ENCODE data around the gene FAH.

FAH gene

DNA sequence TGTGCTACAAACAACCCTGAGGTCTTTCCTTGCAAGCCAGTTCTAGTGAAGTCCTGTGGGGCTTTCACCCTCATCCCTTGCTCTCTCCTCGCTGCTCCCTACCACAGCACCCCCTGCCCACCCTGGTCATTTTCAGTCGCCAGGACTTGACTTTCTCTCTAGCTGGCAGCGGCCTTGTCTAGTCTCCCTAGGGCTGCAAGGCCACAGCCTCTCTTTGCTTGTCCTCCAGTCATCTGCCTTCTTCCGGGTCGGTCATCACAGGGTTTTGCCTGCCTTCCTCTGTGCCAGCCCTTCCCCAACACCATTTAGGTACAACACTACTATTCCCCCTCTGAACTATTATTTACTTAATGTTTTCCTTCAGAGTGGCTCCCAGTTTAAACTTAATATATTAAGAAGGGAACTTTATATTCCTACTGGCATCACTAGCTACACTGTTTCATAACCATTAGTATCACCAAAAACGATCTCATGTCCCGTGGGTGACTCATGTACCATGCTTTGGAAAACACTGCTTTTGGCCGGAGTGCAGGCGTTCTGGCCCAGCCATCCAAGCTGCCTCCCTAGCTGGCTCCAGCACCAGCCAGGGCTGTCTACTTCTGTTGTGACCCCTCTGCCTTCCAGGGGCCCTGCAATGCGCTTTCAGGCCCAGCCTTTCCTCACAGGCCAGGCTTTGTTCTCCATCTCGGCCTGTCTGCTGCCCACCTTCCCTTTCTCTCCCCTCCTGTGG lies 21.4 kb downstream of the FAH start:
- no peak for DNase-seq

DNA sequence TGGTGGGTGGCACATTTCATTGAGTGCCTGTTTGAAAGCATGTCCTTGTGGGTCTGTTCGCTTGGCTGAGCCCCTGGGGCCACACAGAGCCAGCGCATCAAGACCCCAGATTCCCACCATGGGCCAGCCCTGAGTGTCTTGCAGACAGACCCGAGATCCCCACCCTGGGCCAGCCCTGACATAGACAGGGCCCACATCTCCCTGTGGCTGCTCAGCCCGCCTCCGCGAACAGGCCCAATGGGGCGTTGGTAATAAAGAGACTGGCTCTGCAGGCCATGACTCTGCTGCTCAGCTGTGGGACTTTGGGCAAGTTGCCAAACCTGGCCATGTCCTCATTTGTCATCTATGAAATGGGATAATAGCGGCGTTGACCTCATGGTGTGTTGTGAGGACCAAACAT lies 22.6 kb downstream of the FAH start:
- peak; percentile 25 for DNase-seq

DNA sequence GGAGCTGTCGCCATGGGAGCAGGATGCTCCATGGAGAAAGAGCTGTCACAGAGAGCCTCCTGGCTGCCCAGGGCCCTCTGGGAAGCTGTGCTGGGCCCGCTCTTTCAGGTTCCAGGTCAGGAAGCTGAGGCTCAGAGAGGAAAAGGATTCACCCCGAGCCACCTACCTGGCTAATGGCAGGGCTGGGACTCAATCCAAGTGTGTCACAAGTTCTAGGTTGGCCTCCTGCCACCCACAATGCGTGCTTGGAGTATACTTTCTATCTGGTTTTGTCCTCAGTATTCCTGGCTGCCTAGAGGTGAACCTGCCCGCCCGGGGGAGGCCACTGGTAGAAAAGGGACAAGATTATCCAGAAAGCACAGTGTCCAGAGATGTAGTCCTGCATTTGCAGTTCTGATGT lies 23.6 kb downstream of the FAH start:
- DNase-seq, result no peak

DNA sequence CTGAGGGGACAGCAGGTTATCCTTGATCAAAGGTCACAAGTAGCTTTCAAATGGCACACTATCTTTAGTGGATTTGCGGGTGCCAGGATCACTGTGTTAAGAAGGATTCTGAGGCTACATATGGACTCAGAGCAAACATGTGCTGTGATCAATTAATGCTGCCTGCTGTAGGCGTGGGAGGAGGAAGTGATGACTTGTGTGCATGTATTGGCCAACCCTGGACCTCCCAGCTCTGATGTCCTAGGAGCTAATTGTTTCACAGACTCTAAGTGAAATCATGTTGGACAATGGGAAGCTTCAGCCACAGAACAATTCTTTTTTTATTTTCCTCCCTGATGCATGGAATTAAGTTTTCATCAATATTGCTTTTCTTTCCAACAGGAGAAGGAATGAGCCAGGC lies 24.4 kb downstream of the FAH start:
- DNase-seq, result no peak

DNA sequence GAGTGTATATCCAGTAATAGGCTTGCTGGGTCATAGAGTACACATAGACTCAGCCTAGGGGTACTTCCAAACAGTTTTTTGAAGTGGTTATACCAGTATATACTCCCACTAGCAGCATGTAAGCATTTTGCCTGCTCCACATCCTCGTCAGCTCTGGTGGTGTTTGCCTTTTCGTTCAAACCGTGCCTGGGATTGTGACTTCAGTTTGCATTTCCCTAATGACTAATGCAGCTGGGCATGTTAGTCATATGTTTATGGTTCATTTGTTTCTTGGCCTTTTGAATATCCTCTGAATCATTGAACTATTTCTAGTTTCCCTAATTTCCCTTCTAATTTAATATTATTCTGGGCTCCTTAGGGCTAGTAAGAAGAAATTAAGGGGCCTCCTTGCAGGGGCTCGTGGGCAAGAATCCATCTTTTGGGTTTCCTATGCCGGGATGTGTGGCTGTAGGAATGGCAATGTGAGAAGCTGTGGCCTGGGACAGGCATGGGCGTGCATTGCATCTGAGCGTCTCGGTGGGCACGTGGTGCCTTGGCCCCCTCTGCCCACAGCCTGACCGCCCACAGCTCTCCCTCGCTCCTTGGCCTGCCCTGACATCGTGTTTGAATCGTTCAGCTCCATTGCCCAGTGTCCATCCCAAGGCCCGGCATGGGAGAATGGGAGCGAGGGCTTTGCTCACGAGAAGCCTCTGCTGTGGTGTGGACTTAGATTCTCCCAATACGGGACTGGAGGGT lies 26.4 kb downstream of the FAH start:
- DNase-seq, result no peak

DNA sequence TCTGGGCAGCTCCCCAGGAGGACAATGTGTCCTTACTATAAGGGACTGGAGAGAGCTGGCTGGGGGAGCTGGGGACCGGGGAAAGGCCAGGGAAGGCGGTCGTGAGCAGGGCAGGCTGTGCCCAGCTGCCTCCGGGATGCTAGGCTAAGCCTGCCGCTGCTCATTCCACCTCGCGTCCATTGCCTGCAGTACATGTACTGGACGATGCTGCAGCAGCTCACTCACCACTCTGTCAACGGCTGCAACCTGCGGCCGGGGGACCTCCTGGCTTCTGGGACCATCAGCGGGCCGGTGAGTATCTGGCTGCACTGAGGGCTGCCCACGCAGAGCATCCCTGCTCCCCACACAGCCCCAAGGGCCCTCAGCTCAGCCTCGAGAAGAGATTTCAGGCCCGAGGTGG lies 27.1 kb downstream of the FAH start:
- no peak for DNase-seq

DNA sequence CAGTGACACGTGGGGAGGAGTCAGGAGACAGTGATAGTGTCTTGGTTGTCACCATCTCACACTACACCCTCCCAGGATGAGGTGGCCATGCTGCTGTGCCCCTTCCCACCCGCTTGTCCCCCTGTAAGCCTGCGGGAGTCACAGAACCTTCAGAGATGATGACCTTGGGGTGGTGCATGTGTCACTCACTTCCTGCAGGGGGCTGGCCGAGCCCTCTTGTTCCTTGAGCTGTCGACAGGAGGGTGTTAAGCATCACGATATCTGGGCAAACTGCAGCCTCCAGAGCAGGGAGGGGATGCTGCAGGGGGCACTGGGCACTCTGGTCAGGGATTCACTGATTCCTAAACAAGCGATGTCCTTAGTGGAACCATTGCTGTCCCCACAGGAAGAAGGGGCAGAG lies 27.7 kb downstream of the FAH start:
- no peak for DNase-seq

DNA sequence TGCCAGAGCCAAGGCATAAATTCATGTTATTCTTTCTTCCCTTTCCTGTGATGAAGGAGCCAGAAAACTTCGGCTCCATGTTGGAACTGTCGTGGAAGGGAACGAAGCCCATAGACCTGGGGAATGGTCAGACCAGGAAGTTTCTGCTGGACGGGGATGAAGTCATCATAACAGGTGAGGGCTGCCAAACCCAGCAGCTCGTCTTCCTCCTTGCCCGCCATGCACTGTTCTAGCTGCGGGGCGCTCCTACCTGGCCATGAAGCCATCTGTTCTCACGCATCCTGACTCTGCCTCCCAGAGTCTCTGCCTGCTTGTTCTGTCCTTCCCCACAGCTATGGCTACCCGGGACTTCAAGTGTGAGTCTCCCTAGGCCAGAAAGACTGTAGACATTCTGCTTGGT lies 28.2 kb downstream of the FAH start:
- no peak for DNase-seq

DNA sequence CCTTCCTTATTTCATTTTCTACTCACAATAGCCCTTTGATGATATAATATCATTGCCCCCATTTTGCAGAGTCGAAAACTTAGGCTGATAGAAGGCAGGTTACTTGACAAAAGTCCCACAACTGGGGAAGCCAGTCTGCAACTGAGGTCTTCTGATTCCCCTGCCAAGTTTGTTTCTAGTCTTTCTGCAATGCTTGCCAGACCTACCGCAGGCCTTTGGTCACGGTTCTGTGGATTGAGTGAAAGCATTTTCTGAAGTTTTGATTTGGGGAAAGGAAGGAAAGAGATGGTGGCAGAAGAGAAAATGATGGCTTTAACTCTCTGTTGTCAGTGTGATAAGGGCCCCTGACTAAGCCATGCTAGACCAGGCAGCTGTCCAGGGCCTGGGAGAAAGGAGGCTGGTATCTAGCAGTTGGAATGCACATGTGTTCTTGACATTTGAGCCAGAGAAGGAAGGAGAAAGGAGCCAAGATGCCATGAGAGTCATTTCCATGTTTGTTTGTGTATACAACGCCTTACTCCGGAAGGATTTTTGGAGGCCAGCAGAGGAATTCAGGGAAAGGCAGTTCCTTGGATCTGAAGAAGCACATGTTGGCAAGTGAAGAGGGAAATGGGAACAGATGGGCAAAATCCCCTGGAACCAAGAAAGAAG lies 29.9 kb downstream of the FAH start:
- no peak for DNase-seq

DNA sequence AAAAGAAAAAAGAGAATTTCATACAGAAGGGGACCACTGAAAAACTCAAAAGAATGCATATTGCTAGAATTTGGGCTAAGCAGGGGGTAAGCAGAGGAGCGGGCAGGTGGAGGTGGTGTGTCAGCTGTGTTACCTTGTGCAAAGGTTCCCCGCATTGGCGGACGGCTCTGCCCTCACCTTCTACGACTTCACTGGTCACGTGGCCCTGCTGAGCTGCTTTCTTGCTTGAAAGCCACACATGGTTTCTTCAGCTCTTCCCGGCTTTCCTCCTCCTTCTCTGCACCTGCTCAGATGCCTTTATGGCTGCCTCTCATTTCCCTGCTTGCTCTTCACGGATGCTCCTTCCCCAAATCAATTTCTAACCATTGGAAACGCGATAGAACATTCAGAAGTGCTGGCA lies 30.5 kb downstream of the FAH start:
- no peak for DNase-seq

DNA sequence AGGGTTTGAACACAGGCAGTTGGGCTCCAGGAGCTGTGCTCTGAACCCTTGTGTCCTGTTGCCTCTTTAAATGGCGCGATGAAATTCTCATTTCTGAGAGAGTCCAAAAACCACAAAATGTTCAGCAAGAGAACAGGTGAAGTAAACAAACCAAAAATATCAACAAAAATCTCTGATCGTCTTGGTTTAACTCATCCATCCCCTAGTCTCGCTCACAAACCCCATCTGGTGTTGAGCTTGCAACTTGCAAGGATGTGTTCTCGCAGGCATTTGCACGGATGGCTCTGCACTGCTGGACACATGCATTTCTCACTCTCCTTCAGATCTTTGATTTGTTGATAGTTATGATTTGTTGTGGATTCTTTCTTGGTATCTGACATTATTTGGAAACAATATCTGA lies 31.1 kb downstream of the FAH start:
- DNase-seq, result no peak

DNA sequence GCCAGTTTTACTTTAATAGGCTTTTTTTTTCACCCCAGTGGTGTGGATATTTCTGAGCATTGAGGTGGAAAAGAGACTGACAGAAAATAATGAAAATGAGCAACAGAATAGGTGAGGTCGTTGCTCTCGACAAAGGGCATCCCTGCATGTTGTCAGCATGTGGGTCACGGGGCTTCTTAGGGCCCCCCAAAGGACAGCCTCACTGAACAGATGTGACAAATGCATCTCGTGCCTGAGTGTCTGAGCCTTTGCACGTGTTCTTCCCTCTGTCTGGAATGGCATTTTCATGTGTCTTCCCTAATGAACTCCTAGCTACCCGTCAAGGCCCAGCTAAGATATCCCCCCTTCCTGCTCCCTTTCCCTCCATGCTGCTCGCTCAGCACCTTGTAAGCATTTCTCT lies 31.8 kb downstream of the FAH start:
- no peak for DNase-seq

DNA sequence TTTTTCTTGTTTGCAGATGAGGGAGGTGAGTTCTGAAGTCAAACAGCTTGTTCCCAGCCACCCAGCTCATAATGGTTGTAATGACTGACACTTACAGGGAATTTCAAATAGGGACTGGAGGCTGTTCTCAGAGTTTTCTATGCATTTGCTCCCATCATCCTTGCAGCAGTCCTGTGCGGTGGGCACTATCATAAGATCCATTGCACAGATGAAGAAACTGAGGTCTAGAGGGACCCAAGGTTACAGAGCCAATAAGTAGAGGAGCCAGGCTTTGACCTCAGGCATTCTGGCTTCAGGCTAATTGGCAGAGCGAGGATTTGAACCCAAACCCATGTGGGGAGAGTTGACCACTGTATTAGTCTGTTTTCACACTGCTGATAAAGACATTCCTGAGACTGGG lies 32.4 kb downstream of the FAH start:
- no peak for DNase-seq

DNA sequence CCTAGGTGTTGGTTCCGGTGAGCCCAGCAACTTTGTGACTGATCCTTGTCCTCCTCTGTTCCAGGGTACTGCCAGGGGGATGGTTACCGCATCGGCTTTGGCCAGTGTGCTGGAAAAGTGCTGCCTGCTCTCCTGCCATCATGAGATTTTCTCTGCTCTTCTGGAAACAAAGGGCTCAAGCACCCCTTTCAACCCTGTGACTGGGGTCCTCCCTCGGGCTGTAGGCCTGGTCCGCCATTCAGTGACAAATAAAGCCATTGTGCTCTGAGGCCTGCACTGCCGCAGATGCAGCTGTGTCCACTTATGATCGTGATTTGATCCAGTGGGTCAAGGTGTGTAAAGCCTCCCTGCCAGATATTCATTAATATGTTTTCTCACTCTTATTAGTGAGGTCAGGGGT lies 33.3 kb downstream of the FAH start:
- DNase-seq, result no peak

DNA sequence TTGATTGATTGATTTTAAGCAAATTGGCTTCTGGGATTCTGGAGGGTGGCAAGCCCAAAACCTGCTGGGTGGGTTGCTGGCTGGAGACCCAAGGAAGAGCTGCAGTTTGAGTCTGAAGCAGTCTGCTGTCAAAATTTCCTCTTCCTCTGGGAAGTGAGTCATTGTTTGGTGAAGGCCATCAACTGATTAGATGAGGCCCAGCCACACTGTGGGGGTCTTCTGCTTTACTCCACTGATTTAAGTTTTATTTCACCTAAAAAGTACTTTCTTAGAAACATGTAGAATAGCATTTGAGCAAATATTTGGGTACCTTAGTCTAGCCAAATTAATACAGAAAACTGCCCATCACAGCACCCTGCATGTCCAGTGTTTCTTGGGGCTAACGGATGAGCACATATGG lies 33.8 kb downstream of the FAH start:
- DNase-seq, result no peak

DNA sequence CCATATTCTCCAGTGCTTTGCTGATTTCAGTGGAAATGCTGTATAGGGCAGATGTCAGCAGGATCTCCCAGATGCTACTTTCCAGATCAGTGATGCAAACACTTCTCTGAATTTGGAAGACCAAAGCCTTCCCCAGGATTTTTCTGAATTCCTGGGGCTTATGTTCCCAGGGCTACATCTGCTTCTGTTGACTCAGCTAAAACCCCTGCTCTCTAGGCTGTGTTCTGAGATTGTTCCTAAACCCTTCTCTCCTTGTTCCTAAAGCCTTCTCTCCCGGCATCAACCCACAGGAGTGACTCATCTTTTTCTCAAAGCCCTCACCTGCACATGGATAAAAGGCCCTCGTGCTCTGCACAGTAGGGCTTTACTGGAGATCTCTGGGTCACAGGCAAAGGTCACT lies 35.5 kb downstream of the FAH start:
- no peak for DNase-seq

DNA sequence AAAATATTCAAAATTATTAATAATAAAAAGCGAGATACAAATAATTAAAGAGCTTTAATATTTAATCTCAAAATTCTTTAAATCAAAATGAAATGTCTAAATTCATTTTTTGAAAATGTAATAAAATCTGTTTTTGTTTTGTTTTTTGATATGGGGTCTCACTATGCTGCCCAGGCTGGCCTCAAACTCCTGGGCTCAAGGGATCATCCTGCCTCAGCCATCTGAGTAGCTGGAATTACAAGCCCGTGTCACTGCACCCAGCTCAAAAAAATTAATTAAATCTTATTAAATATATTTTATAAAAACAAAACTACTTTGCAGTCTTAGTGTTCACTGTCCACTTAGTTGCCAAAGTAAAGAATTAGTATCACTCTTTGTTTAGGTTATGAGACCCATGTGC lies 38.4 kb downstream of the FAH start:
- DNase-seq, result no peak

DNA sequence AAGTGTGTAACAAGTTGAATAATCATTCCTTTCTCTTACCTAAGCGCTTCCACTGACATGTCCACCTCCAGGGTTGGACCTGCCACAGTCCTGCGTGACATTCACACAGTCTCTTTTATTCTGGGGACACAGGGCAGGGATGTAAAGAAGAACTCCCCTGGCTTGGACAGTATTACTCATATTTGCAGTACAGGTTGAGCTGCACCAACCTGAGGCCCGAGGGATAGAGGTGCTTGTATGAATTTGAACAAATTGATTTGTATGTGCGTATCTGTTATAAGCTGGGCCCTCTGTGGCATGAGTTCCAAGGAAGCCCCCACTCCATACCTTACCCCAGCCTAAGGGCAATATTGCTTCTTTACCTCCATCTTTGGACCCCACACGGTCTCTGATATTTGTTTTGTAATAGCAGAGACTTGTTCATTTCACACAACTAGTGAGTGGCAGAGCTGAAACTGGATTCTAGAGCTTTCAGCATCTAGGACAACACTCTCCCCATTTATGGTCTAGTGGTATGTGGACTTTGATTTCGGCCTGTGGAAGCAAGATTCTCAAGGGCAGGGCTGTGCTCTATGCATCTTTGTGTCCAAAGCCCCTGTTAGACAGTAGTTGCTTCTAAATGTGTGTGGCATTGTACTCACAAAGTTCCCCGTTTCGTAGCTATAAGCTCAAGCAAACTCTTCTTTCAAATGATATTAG lies 39.2 kb downstream of the FAH start:
- DNase-seq, result no peak

DNA sequence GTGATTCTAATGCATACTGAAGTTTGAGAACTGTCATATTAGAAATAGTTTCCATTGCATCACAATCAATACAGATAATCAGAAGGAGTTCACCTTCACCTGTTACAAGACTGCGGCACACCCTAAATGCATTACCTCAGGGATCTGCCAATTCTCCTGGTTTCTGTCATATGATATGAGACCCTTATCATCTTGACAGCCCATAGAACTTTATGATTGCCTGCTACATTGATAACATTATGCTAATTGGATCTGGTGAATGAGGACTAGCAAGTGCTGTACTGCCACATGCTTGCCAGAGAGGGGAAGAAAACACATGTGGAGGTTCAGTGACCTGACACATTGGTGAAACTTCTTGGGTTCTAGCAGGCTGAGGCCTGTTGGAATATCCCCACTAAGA lies 41.4 kb downstream of the FAH start:
- no peak for DNase-seq

DNA sequence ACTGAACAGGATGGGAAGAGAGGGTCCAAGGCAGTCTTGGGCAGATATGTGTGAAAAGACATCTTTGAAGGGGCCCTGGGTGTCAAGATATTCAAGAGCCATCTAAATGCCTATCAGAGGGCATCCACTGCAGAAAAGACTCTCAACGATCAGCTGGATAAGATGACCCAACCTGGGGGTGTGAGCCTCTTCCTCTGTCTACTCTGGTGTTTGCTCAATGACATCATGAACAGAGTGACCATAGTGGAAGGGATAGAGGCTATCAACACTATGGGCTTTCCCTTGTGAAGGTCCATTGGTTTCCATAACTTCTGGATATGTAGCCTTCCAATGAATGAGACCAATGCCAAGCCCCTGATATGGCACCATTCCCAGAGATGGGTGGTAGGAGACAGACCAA lies 42.1 kb downstream of the FAH start:
- no peak for DNase-seq

DNA sequence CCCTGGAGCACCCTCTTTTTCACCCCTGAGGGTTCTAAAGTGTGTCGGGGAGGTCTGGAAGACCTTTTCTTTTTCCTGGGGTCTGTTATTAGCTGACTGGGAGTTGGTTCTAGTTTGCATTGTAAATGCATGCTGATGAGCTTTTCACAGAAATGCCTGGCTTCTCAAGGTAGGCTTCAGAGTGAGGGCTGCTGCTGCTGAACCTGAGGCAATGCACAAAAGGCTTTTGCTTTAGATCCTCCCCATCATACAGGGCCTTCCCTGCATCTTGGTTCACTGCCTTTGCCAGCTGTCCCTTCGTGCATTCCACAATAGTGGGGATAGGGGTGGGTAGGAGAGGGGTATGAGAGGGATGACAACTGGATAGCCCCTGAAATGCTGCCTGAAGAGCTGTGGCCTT lies 46.6 kb downstream of the FAH start:
- no peak for DNase-seq

DNA sequence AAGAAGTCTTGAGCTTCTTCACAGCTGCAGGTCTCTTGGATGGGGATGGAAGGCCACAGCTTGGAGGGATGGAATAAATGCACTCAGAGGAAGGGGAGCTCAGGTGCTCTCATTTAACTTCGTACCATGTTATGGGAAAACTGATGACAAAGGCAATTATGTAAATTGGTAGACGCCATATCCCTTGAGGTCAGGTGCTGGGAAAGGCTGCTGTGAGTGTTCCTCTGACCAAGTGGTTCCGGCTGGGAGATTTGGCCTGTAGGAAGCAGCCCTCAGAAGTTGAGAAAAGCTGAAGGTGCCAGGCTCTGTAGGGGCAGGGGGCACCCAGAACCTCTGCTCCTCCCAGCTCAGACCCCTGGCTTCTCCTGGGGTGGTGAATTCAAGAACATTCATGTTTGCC lies 47.1 kb downstream of the FAH start:
- no peak for DNase-seq

DNA sequence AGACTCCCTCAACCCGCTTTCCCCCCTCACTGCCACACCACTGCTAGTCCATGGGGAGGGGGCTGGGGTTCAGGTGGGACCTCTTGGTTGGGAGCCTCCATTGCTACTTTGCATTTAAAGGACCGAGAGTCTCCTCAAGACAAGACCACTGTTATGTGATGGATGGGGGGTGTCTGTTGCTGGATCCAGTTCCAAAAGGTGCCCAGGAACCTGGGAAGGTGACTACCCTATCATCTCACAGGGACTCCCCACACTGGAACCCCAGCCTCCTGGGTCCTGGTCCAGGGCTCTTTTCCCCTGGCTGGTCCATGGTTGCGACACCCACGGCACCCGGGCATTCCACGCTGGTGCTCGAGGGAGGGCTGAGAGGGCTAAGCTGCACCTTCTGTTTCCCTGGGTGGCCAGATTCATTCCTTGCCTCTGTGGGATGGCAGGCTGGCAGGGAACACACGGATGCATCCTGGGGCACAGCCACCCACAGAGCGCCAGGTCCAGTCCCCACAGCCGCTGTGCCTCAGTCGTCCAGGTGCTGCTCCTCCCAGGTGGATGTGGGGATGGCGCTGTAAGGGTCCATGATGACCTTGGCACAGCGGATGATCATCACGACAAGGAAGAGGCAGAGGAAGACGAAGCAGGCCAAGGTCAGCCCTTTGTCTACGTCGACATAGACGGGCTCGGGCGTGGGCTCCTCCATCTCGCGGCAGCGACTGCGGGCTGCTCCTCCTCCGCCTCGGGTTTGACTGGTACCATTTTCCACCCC lies 48.6 kb downstream of the FAH start:
- DNase-seq, result no peak
